ENCODE data around the gene IGLL5.

Gene IGLL5

DNA sequence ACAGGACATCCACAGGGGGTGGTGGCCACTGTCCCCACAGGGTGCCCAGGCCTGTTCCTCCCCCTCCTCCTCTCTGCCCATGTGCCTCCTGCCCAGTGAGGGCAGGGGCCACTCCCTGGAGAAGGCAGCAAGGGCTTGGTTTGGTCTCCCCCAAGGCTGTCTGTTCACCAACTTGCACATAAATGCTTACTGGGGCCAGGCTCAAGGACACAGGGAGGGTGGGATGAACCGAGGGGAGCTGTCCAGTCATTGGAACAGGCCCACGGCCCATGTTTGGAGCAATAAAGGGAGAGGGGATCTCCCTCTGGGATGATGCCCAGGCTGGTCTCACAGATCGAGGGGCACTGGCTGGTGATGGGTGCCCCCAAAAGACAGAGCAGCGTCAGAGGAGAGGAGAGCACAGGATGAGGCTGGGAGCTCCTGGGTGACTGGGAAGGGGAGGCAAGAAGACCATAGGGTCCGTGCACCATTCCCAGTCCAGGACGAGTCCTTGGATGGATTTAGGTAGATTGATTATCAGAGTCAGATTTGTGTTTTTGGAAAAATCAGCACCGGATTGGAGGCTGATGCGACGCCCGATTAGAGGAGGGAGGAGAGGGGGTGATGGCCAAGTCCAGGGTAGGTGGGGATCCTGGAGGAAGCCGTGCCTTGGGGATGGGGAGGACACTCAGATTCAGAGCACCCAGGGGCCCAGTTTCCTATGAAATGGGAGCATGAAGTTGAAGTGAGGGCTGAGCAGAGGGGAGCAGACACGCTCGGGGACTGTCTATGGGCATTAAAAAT is 1.1 kb downstream of the IGLL5 start:
- no peak overlapping the region for H3K4me3 ChIP-seq (ENCODE audit: low read length)
- TF ChIP-seq, protein P1, sequence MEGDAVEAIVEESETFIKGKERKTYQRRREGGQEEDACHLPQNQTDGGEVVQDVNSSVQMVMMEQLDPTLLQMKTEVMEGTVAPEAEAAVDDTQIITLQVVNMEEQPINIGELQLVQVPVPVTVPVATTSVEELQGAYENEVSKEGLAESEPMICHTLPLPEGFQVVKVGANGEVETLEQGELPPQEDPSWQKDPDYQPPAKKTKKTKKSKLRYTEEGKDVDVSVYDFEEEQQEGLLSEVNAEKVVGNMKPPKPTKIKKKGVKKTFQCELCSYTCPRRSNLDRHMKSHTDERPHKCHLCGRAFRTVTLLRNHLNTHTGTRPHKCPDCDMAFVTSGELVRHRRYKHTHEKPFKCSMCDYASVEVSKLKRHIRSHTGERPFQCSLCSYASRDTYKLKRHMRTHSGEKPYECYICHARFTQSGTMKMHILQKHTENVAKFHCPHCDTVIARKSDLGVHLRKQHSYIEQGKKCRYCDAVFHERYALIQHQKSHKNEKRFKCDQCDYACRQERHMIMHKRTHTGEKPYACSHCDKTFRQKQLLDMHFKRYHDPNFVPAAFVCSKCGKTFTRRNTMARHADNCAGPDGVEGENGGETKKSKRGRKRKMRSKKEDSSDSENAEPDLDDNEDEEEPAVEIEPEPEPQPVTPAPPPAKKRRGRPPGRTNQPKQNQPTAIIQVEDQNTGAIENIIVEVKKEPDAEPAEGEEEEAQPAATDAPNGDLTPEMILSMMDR (conservative IDR thresholded peaks at IDR 0.05; ENCODE audit: low read length) = no peak
- DNase-seq (ENCODE audit: low read depth) = no peak

DNA sequence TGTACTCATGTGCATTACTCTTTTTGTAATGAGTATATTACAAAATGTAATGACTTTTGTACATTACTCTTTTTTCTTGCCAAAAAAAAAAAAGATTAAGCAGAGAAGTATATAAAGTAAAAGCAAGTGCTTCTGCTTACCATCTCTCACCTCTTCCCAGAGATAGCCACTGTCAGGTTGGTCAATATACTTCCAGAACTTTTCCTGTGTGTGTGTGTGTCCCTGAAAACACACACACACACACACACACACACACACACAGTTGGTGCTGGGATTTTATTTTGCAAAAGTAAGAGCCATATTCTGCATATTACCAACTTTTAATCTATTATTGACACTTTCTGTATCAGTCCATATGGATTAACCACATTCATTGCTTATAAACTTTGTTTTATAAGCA is 2.5 kb downstream of the IGLL5 start:
- H3K4me3 ChIP-seq (ENCODE audit: low read length) = no peak overlapping the region
- DNase-seq (ENCODE audit: low read depth) = no peak

DNA sequence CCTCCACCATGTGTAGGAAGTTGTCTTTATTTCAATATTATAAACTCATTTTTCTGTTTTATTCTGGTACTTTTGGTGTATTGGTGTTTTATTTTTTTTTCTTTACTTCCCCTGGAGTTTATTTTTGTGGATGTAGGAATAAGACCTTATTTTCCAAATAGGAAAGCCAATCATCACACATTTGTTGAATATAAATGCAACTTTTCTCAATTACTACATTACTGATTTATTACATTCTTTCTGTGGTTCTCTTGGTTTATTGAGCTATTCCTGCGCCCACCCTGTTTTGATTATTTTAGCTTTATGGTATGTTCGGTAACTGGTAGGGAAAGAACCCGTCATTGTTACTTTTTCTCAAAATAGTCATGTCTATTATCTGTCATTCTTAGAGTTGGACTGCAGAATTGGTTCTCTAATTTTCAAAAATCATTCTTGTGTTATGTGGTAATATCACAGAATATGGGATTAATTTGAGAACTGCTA is 3.6 kb downstream of the IGLL5 start:
- TF ChIP-seq, protein P1 (conservative IDR thresholded peaks at IDR 0.05; ENCODE audit: low read length) = no peak
- H3K4me3 ChIP-seq (ENCODE audit: low read length) = no peak overlapping the region
- DNase-seq (ENCODE audit: low read depth) = no peak

More for the DNA sequence above, 2.5 kb downstream of the IGLL5 start:
- TF ChIP-seq, protein P1 (conservative IDR thresholded peaks at IDR 0.05; ENCODE audit: low read length) = no peak

DNA sequence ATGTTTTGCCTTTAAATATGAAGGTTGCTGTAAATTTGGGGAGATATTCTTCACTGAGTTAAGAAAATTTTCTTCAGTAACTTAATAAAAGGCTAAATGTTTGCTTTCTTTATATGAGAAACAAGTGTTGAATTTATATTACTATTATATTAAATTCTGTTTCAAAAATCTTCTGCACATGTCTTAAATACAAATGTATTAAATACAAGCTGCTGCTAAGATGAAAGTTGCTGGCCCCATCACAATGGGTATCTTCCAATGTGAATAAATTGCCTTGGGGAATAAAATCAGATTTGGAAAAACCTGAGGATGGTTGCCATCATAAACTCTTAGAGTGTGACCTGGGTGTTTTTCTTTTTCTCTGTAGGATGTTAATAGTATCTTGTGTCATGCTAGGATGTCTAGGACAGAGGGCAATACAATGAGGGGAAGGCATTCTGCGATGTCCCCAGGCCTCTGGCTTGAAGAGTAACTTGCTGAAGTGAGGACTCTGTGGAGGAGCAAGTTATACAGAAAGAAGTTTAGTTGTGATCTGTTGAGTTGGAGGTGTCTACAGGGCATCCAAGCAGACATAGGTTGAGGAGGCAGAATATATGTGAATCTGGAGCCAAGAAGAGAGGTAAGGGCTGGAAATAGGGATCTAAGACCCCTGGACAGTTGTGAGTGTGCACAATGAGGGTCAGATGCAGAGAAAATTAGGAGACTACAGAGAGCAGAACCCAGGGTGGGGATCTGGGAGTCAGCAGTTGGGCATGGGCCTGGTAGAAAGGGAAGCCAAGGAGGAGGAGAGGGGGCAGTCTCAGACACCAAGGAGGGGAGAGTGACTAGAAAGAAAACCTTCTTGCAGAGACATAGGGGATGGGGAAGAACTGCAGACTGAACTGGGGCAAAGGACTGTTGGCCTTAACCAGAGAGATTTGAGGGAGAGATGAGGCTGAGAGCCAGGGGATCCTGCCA is 4.8 kb downstream of the IGLL5 start:
- TF ChIP-seq, protein P1 (conservative IDR thresholded peaks at IDR 0.05; ENCODE audit: low read length) = no peak
- DNase-seq (ENCODE audit: low read depth) = no peak
- no peak overlapping the region for H3K4me3 ChIP-seq (ENCODE audit: low read length)

- TF ChIP-seq, protein P1 (conservative IDR thresholded peaks at IDR 0.05; ENCODE audit: low read length) = no peak
- no peak overlapping the region for H3K4me3 ChIP-seq (ENCODE audit: low read length)
- DNase-seq (ENCODE audit: low read depth) = no peak
These were observed 5.6 kb downstream of the IGLL5 start for GRCh38 chr22:22893077-22893805.

GRCh38 chr22:22893891-22894739 is 6.5 kb downstream of the IGLL5 start:
- no peak for DNase-seq (ENCODE audit: low read depth)
- TF ChIP-seq, protein P1 (conservative IDR thresholded peaks at IDR 0.05; ENCODE audit: low read length) = no peak
- no peak overlapping the region for H3K4me3 ChIP-seq (ENCODE audit: low read length)

Measured in AG10803 (cell line).